Measurements from ENCODE around the gene RPL36. TPM values are rescaled to one million over a fixed set of nuclear protein-coding genes. Genes with fewer than 3 reads are reported as not detected.

The RPL36 gene
- total and polyA plus RNA-seq, 4 donors = 47.2 to 556 (median 321) TPM

DNA sequence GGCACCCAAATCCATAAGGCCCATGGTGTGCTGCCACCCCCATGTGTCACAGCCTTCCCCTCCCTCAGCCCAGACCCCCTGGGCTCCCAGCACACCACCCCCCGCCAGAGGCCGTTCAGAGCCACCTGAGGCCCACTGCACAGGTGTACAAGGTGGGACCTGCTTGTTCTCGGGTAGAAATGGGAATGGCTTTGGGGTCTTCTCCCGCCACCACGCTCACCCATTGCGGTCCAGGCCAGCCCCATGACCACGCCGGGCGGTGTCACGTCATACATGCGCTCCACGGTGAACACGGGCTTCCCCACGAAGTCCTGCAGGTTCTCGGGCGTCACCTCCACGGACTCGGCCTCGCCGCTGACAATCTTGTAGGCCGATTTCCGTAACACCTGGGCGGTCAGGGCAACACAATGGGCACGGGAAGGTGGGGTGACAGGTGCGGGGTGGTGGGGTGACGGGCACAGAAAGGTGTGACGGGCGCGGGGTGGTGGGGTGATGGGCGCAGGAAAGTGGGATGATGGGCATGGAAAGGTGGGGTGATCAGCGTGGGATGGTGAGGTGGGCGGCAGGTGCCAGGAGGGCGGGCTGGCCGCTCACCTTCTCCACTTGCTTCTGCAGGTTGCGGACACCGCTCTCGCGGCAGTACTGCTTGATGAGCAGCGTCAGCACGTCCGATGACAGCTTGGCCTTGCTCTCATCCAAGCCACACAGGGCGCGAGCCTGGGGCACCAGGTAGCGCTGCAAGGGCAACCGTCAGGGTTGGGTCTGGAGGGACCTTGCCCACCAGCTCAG, 4.3 kb downstream of the RPL36 start:
- WGBS = 94% methylated on average over 45 of the region's 45 CpGs
- Histone ChIP-seq H3K9ac (ENCODE audit: low read depth in 1 of 2, low read length in 2 of 2) (no peak overlapping the region), H3K9me3 (ENCODE audit: control insufficient read depth in 4 of 4, low read length in 3 of 4) (no peaks in the 10 kb centered on the region), H3K27ac (ENCODE audit: low read depth in 1 of 2, low read length in 2 of 2) (no peak overlapping the region), H3K4me3 (ENCODE audit: low read depth in 1 of 3, low read length in 3 of 3) (no peak overlapping the region), H3K36me3 (ENCODE audit: control insufficient read depth in 4 of 4, insufficient read depth in 3 of 4, low read depth in 1 of 4, low read length in 3 of 4) (peaks cover 13 to 66% (median 27%) of the 10 kb centered on the region in 4 donors), H3K4me1 (ENCODE audit: control insufficient read depth in 4 of 4, insufficient read depth in 4 of 4, low read length in 3 of 4) (peaks cover 6 to 21% (median 10%) of the 10 kb centered on the region in 4 donors), H3K27me3 (ENCODE audit: control insufficient read depth in 4 of 4, insufficient read depth in 4 of 4, low read length in 3 of 4) (no peaks in the 10 kb centered on the region)
- DNase-seq (ENCODE audit: low spot score) = no peak
- TF ChIP-seq RAD21 (IDR thresholded peaks at IDR 0.05) (no peak), RXRA (IDR thresholded peaks at IDR 0.05) (no peak), NR2F2 (IDR thresholded peaks at IDR 0.05) (no peak), SP1 (IDR thresholded peaks at IDR 0.05) (no peak), FOXA1 (IDR thresholded peaks at IDR 0.05) (no peak), EGR1 (IDR thresholded peaks at IDR 0.05; ENCODE audit: low read depth in 2 of 2) (no peak), JUND (IDR thresholded peaks at IDR 0.05) (no peak), TAF1 (conservative IDR thresholded peaks at IDR 0.05) (no peak)
- TF ChIP-seq, protein P1, sequence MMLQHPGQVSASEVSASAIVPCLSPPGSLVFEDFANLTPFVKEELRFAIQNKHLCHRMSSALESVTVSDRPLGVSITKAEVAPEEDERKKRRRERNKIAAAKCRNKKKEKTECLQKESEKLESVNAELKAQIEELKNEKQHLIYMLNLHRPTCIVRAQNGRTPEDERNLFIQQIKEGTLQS (IDR thresholded peaks at IDR 0.05) = no peak
- TF ChIP-seq, protein P2, sequence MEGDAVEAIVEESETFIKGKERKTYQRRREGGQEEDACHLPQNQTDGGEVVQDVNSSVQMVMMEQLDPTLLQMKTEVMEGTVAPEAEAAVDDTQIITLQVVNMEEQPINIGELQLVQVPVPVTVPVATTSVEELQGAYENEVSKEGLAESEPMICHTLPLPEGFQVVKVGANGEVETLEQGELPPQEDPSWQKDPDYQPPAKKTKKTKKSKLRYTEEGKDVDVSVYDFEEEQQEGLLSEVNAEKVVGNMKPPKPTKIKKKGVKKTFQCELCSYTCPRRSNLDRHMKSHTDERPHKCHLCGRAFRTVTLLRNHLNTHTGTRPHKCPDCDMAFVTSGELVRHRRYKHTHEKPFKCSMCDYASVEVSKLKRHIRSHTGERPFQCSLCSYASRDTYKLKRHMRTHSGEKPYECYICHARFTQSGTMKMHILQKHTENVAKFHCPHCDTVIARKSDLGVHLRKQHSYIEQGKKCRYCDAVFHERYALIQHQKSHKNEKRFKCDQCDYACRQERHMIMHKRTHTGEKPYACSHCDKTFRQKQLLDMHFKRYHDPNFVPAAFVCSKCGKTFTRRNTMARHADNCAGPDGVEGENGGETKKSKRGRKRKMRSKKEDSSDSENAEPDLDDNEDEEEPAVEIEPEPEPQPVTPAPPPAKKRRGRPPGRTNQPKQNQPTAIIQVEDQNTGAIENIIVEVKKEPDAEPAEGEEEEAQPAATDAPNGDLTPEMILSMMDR (IDR thresholded peaks at IDR 0.05; ENCODE audit: low read depth, low read length, missing input control) = no peak

DNA sequence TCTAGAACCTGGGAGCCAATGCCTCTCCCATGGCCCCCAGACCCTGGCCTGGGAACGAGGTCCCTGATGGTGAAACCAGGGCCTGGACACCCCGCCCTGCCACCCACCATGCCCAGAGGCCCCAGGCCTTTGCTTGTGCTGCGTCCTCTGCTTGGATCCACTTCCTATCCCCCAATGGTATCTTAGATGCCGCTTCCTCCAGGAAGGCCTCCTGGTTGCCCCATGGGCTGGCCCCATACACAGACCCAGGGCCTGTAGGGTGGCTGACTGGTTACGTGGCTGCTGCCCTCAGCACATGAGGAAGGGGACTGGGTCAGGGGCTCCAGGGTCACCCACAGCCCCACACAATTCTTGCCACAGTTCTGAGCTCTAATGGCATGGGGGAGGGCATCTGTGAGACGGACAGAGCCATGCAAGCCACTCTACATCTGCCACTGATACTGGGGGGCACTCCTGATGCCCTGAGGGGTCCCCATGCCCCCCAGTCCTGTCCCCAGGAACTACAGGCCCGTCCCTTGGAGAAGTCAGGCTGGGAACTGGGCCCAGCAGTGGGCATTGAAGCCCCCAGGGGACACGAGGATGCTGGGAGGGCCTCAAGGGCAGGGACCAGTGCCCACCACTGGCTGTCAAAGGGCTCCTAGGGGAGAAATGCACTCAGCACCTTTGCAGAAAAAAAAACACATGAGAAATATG, 5.0 kb downstream of the RPL36 start:
- no peaks in the 10 kb centered on the region for H3K9me3 ChIP-seq (ENCODE audit: control insufficient read depth in 4 of 4, low read length in 3 of 4)
- H3K36me3 ChIP-seq (ENCODE audit: control insufficient read depth in 4 of 4, insufficient read depth in 3 of 4, low read depth in 1 of 4, low read length in 3 of 4) = peaks cover 13 to 66% (median 27%) of the 10 kb centered on the region in 4 donors
- H3K27ac ChIP-seq (ENCODE audit: low read depth in 1 of 2, low read length in 2 of 2) = no peak overlapping the region
- no peaks in the 10 kb centered on the region for H3K27me3 ChIP-seq (ENCODE audit: control insufficient read depth in 4 of 4, insufficient read depth in 4 of 4, low read length in 3 of 4)
- no peak overlapping the region for H3K9ac ChIP-seq (ENCODE audit: low read depth in 1 of 2, low read length in 2 of 2)
- 93% methylated on average over 8 of the region's 8 CpGs for WGBS
- peaks cover 6 to 18% (median 10%) of the 10 kb centered on the region in 4 donors for H3K4me1 ChIP-seq (ENCODE audit: control insufficient read depth in 4 of 4, insufficient read depth in 4 of 4, low read length in 3 of 4)
- no peak for DNase-seq (ENCODE audit: low spot score)
- no peak overlapping the region for H3K4me3 ChIP-seq (ENCODE audit: low read depth in 1 of 3, low read length in 3 of 3)
- TF ChIP-seq ZBTB33 (IDR thresholded peaks at IDR 0.05) (no peak), RAD21 (IDR thresholded peaks at IDR 0.05) (no peak), NR2F2 (IDR thresholded peaks at IDR 0.05) (no peak), YY1 (IDR thresholded peaks at IDR 0.05) (no peak), HNF4A (conservative IDR thresholded peaks at IDR 0.05) (no peak), MAX (IDR thresholded peaks at IDR 0.05) (no peak), FOXA1 (IDR thresholded peaks at IDR 0.05) (no peak), EGR1 (IDR thresholded peaks at IDR 0.05; ENCODE audit: low read depth in 2 of 2) (no peak), RXRA (IDR thresholded peaks at IDR 0.05) (no peak), SP1 (IDR thresholded peaks at IDR 0.05) (no peak)
- TF ChIP-seq, protein P2 (IDR thresholded peaks at IDR 0.05; ENCODE audit: low read depth, low read length, missing input control) = no peak
- TF ChIP-seq, protein P1 (IDR thresholded peaks at IDR 0.05) = no peak
- TF ChIP-seq, protein P3, sequence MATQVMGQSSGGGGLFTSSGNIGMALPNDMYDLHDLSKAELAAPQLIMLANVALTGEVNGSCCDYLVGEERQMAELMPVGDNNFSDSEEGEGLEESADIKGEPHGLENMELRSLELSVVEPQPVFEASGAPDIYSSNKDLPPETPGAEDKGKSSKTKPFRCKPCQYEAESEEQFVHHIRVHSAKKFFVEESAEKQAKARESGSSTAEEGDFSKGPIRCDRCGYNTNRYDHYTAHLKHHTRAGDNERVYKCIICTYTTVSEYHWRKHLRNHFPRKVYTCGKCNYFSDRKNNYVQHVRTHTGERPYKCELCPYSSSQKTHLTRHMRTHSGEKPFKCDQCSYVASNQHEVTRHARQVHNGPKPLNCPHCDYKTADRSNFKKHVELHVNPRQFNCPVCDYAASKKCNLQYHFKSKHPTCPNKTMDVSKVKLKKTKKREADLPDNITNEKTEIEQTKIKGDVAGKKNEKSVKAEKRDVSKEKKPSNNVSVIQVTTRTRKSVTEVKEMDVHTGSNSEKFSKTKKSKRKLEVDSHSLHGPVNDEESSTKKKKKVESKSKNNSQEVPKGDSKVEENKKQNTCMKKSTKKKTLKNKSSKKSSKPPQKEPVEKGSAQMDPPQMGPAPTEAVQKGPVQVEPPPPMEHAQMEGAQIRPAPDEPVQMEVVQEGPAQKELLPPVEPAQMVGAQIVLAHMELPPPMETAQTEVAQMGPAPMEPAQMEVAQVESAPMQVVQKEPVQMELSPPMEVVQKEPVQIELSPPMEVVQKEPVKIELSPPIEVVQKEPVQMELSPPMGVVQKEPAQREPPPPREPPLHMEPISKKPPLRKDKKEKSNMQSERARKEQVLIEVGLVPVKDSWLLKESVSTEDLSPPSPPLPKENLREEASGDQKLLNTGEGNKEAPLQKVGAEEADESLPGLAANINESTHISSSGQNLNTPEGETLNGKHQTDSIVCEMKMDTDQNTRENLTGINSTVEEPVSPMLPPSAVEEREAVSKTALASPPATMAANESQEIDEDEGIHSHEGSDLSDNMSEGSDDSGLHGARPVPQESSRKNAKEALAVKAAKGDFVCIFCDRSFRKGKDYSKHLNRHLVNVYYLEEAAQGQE (IDR thresholded peaks at IDR 0.05) = no peak
